Caki2 (cell line): ENCODE data around the gene NRL. TPM values are rescaled to one million over a fixed set of nuclear protein-coding genes. Genes with fewer than 3 reads are reported as not detected.

ENCODE experiments used
- DNase-seq: peaks from one replicate; pipeline ENCODE4 v3.0.0-alpha.2; 2015; ENCODE audit warnings: low read depth
- in situ Hi-C: cut with HindIII; loops from 2 replicates; pipeline ENCODE4 v1.10.0; 2016; ENCODE audit warnings: low sequenced_read_pairs, low pct_unique_long_range_greater_than_20kb, mixed read lengths
- total RNA-seq: library from RNA; depleted of rRNA; stranded (reverse); fragments of >200 nt; shearing (Covaris generic); gene quantifications from 2 replicates; pipeline ENCODE4 v1.2.3, GENCODE V29; 2014; ENCODE audit warnings: low replicate concordance

Gene NRL
- total RNA-seq, 1 experiment from 2014 or later, result 1.8 TPM

DNA sequence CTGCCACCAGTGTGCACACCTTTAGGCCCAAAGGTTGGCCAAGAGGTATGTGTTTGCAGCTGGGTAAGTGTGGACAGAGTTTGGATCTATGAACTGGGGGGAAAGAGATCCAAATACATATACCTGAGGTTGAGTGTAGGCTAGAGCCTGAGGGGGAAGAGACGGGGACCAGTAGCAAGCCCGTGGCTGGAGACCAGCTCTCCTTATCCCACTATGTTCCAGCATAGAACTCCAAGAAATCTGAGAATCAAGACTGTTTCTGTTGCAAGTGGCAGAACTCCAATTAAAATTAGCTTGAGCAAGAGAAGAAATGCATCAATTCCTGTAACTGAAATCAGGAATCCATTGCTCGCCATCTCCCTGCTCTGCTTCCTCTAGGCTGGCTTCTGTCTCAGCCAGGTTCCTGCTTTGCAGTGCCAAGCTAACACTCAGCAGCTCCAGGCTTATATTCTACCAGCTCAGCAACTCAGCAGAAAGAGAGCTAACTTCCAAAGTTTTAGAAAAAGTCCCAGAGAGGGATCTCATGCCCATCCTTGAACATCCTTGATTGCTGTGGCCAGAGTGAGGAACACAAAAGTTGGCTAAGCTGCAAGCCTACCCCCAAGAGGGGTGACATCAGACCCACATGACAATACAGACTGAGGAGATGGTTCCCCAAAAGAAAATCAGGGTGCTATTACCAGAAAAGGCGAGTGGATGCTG lies 22.1 kb downstream of the NRL start:
- DNase-seq, result no peak
- in situ Hi-C loops, result no loop called here

- in situ Hi-C loops, result no loop called here
- no peak for DNase-seq
Observed at GRCh38 chr14:24092110-24092504, 22.6 kb downstream of the NRL start.

GRCh38 chr14:24089890-24090289 lies 24.9 kb downstream of the NRL start:
- in situ Hi-C loops, result no loop called here
- no peak for DNase-seq

- no peak for DNase-seq
- in situ Hi-C loops, result no loop called here
Observed at GRCh38 chr14:24088095-24088494, 26.7 kb downstream of the NRL start.

- DNase-seq, result no peak
- in situ Hi-C loops, result no loop called here
Observed at GRCh38 chr14:24087004-24087403, 27.7 kb downstream of the NRL start.

DNA sequence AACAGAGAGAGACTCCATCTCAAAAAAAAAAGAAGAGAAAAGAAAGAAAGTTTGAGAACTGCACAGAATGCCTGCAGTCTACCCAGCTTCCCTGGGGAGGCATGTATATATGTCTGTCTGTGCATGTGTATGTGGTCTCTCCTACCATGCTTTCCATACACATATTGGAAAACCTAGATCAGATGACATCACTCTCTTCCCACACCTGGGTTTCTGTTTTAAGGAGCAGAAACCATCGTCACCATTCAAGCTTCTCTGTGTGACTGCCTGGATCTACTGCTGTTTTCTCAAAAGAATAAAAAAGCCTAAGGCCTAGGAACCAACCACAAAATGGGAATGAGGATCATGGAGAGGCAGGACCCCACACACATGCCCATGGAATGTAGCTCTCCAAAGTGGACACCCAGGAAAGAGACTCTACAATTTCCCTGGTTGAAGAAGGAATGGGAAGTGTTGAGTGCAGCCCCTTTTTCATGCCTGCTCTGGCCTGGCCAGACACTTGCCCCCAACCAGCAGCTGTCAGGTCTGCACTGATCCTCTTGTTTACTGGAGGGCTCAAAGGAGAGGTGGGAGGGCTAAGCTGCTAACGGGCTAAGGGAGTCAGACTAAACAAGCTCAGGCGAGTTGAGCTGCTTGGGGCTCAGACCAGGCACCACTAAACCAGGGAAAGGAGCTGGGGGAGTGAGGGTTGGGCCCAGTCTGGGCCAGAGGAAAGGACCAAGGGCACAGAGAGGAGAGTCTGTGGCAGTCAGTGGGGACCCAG lies 28.4 kb downstream of the NRL start:
- in situ Hi-C loops, result no loop called here
- DNase-seq, result no peak

DNA sequence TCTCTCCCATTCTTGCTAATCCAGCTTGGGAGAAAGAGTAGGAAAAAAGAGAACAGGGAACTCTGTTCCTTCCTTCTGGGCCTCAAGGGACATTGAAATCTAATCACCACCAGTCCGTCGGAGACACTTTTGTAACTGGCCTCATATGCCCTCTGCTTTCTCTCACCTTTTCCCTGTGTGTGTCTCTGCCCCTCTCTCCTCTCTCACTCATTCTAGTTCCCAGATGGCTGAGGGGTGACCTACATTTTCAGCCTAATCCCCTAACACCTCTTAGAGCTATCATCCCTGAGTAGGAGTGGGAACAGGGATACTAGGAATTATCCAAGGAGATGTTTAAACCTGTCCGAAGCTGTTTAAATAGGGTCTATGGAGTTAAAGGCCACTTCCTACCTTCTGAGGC lies 29.5 kb downstream of the NRL start:
- DNase-seq, result no peak
- in situ Hi-C loops, result no loop called here

DNA sequence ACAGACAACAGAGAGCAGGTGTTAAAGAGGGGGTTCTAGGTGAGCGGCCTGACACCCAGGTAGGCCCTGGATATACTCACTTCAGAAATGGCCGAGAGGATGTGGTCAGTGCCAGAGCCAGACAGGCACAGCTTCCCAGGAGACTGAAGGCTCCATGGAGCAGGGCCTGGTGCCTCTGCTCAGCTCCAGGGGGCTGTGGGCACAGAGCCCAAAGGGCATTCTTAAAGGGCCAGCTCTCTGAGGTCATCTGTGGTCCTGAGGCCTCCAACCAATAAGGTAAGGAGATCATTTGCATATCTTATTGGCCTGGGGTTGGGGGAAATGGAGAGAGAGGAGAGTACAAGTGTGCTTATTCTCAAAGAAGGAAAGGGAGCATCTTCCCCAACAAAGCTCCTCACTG lies 30.3 kb downstream of the NRL start:
- no peak for DNase-seq
- in situ Hi-C loops, result no loop called here

- no peak for DNase-seq
- in situ Hi-C loops, result no loop called here
Observed at GRCh38 chr14:24083462-24083861, 31.3 kb downstream of the NRL start.

- in situ Hi-C loops, result no loop called here
- no peak for DNase-seq
Observed at GRCh38 chr14:24082411-24083080, 32.2 kb downstream of the NRL start.

GRCh38 chr14:24081739-24082211 lies 33.0 kb downstream of the NRL start:
- peak; percentile 7 for DNase-seq
- in situ Hi-C loops, result no loop called here

DNA sequence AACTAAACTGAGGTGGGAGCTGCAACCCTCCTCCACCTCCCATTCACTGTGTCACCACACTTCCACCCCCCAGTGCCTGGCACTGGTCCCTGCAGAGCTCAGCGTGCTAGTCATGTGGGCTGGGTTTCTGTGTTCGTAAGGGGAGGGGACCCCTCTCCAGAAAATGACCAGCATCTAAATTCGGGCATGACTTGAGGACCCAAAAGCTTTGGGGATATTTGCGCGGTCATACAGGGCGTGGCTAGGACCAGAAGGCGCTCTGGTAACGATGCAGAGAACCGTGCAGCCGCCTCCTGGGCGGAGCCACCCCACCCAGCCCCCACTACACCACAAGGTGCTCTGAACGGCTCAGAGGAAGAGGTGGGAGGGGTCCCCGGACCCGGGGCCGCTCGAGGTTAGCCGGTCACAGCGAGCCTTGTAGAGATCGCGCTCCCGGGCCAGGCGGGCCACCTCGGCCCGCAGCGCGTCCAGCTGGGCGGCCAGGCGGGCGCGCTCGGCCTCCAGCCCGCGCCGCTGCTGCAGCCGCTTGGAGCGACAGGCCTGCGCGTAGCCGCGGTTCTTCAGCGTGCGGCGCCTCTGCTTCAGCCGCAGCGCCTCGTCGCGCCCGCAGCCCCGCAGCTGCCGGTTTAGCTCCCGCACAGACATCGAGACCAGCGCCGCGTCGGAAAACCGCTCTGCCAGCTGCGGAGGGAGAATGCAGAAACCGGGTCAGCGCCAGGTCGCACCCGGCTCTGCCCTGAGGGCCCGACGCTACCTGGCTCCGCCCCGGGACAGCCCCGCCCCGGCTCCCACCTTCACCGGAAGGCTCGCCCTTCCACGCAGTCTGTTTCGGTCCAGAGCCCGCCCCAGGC lies 33.6 kb downstream of the NRL start:
- peak; percentile 77 for DNase-seq
- in situ Hi-C loops, result no loop called here

GRCh38 chr14:24080142-24080530 lies 34.6 kb downstream of the NRL start:
- DNase-seq, result no peak
- in situ Hi-C loops, result no loop called here

DNA sequence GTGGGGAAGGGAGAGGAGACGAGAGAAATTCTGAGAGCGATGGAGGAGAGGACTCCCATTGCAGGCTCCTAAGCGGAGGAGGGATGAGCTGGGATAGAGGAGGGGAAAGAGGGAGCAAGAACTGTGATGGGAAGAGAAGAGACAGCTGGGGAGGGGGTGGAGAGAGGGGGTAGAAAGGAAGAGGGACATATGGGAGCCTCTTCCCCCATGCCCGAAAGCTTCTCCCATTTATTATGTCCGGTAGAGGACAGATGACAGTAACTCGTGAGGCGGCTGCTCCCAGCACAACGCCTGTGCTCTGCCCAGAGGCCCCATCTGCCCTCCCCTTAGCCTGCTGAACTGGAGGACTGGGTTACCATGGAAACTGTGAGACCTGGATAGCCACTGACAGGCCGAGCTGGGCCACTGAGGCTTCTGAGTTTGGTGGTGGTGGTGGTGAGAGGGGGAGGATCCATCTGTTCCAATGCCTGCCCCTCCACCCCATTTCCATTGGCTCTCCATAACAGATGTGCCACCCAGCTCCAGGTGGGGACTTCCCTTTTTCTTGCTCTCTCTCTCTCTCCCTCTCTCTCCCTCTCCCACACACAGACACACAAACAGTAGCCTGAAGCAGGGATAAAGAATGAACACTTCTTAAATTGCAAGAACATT lies 35.1 kb downstream of the NRL start:
- in situ Hi-C loops, result no loop called here
- peak; percentile 25 for DNase-seq

DNA sequence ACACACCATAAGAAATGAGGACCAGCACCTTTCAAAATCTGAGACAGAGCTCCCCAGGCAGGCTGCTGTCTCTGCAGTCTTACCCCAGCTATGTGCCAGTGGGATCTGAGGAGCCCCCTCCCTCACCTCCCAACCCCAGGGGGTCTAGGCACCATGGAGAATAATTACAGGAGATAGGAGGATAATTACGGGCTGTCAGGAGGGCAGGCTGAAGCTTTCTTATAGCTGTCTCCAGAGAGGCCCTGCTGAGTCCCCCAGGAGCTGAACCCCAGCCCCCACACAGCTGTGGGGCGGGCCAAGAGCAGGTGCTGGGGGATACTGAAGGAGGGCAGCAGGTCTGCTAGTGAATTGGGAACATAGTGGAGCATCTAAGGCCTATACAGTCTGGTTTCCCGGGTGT lies 36.6 kb downstream of the NRL start:
- in situ Hi-C loops, result no loop called here
- no peak for DNase-seq

DNA sequence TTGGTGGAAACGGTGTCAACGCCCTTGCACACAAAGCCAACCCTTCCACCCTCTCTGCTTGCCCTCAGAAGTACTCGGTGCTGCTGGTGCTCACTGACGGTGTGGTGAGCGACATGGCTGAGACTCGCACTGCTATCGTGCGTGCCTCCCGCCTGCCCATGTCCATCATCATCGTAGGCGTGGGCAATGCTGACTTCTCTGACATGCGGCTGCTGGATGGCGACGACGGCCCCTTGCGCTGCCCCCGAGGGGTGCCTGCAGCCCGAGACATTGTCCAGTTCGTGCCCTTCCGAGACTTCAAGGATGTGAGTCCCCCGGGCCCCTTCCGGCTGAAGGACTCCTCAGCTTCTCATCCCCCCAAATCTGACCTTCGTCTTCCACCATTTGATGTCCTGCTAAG lies 37.7 kb downstream of the NRL start:
- in situ Hi-C loops, result no loop called here

GRCh38 chr14:24076302-24076601 lies 38.5 kb downstream of the NRL start:
- no peak for DNase-seq
- in situ Hi-C loops, result no loop called here

More for the DNA sequence above, 37.7 kb downstream of the NRL start:
- DNase-seq, result no peak
